ENCODE results near the gene MFRP. TPM values are rescaled to one million over a fixed set of nuclear protein-coding genes. Genes with fewer than 3 reads are reported as not detected.
A peak's percentile ranks its signal among the peaks of the same experiment; 100 is the strongest.

The MFRP gene
- total RNA-seq, 2 donors from 2014 or later = not detected

DNA sequence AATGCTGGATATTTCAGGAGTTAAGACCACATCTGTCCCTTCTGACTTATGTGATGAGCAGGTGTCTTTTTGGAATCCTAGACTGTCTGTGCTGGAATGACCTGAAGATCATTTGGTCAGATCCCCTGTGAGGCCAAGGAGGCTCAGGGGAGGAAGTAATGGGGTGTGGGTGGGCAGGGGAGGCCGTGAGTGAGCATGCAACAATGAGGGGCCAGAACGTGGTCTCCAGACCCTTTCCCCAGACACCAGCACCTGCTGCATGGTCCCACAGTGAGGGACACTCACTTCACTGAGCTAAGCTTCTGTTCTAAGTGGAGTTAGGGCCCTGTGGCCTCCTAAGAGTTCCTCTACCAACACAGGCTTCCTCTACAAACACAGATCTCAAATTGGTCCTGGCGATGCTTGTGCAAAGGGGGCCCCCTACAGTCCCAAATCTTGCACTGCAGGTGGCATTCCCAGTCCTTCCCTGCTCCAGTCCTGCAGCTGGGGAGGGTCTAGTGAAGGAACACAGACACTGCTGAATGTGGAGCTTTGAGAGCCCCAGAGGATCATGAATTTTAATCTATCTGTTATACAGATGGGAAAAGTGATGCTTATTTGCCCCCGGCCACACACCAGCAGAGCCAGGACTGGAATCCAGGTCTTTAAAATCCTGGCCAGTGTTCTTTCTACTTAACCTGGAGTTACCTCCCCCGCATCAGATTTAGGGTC is 27.6 kb upstream of the MFRP start:
- peak; percentile 51 for ATAC-seq
- intact Hi-C loops (cut with DNase I, micrococcal nuclease) = no loop called here
- DNase-seq = peak in 1 of 2 donors; percentile 80

DNA sequence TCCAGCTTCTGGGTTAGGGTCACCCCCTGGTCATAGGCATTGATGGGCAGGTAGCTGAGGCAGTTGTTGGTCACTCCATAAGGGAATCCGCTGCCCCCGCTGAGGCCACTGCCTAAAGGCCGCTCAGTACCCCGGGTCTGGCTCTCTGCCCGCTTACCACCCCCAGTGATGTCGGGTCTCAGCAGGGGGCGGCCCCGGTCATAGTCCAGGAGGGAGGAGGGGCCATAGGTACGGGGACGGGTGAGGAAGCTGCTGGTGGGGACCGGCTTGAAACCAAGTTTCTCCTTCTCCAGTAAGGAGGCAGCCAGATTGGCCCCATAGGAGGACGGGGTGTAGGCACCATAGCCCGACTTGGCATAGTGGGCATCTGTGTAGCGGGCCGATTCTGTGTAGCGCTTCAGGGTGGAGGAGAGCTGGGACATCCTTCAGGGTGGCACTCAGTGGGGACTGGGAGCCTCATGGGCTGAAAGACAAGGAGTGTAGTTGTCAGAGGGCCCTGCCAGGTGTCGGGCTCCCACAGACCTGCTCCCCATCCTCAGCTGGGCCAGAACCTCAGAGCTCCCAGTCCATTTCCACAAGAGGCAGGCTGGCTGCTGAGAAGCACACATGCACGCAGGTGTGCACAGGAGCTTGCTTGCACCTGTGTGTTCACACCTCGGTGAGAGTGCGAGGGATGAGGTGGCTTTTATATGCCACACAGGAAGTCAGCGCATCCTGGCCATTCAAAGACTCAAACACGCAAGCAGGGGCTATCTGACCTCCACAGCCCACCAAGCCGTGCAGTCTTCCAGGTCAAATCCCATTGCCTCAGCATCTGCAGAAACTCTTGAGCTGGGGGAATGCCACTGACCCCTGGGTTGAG is 26.8 kb upstream of the MFRP start:
- ATAC-seq = no peak
- intact Hi-C loops (cut with DNase I, micrococcal nuclease) = no loop called here
- no peak for DNase-seq

DNA sequence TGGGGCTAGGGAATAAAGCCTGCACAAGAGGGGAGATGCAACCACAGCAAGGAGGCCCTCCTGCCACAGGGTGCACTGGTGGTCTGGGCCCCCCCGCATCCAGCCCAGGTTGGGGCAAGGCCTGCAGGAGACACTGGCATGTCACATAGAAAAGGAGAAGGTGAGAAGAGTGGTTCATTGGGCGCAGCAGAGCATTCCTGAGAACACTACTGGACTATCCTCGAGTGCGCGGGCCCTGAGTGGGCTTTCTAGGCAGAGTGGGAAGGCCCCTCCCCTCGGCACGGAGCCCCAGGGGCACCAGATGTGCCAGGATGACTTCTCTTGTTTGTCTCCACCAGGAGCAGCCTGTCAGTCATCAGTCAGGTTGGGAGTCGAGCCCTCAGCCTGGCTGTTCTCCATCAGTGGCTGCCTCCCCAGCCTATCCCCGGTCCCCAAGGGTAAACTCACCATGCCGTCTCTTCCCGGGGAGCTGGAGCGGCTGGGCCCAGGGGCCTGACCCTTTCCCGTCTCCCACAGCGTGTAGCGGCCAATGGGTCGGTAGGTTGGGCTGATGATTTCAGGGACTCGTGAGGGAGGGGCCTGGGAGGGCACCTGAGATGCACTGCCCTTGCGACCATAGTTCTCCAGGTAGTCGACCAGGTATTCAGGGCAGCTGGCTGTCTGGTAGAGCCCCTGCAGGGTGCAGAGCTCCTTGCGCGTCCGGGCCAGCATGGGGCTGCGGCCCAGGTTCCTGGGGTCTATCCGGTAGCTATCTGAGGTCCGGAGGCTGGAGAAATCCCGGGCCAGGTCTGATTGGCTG is 26.0 kb upstream of the MFRP start:
- ATAC-seq (no peak), DNase-seq (no peak)
- intact Hi-C loops (cut with DNase I, micrococcal nuclease) = no loop called here

DNA sequence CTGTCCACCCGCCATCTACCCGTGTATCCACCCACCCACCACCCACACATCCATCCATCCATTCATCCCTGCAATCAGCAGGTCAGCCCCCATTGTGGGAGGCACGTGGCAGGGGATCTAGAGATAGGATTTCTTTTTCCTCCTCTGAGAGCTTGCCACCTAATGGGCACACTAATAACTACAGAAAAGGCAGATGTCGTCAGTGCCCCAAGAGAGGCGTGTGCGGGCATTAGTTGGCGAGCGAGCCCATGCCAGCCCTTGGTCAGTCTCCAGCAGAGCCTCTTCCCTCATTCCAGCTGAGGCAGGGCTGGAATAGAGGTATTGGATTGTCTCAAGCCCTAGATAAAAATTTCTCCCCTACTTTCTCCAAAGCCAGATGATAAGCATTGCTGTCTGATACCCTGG is 25.3 kb upstream of the MFRP start:
- no peak for ATAC-seq
- intact Hi-C loops (cut with DNase I, micrococcal nuclease) = no loop called here
- no peak for DNase-seq

DNA sequence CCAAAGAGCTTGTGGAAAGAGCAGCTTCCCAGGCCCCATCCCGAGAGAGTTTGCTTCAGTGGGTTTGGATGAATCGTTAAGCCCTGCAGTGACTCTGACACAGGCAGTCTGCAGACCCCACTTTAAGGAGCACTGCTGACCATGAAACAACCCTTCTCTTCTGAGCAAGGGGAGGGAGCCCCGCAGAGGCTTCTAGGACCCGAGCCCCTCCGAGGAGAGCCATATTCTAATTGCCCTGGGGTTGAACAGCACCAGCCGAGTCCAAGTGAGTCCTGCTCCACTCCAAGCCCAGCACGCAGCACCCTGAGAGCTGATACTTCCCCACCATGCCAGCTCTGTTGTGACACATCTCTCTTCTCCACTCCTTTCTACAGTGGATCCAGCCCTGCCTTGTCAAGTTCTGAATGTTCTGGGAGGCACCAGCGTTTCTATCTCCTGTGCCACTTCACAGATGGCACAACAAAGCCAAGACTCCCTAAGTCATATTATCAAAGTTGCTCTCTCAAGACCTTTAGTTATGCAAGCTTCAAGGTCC is 24.6 kb upstream of the MFRP start:
- intact Hi-C loops (cut with DNase I, micrococcal nuclease) = no loop called here
- ATAC-seq = no peak
- DNase-seq = no peak

DNA sequence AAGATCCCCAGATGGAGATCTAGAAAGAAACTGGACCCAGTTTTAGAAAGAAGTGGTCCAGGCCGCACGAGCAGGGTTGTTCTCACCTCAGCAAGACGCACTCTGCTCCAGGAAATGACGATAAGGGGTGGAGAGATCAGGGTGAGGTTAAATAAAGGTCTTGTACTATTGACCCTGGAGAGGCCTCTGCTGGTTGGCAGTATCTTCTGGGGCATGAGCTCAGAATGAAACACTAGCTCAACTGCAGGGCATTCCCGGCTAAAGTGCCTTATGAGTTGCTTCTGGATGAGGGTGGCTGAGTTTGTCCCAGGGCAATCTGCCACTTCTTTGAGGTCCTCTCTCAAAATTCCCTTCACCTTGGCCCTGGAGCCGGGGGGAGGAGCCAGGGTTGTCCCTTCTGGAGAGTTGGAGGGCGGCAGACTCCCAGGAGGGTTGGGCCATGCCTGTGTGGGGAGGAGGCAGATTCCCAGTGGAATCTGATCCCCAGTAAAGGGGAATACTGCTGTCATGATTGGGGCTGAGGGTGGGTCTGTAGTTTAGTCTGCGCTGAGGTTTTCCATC is 24.1 kb upstream of the MFRP start:
- ATAC-seq (peak; percentile 49), DNase-seq (no peak)
- intact Hi-C loops (cut with DNase I, micrococcal nuclease) = no loop called here

DNA sequence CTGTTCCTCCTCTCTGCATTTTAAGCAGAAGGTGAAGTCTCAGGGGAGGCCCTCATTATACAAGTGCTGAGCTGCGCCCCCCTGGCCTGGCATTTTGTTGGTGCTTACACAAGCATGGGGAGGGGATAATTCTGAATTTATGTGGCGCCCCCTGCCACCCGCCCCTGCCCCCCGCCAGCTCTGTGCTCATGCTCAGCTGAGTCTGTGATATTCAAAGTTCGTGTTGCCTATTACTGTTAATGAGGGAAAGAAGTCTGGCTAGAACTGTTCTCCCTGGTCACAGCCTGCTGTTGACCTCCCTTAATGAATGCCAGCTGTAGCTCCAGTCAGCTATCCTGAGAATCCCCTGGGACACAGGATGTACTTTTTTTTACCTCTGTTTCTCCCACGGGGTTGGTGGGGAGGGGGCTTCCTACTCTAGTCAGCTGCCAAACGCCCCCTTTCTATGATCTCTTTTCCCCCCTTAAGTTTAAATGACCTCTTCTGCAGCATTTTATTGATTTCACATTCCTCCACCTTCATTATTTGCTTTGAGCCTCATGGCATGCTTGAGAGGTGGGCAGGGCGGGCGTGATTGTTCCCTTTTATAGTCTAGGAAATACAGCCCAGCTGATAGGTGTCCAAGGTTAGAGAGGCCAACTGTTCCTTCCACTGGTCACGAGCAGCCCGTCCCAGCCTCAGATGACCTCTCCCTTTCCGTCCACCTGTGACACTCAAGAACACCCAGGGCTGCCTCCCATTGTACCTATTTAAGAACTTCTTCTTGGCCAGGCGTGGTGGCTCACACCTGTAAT is 22.8 kb upstream of the MFRP start:
- peak; percentile 45 for ATAC-seq
- intact Hi-C loops (cut with DNase I, micrococcal nuclease) = no loop called here
- peak; percentile 60 to 69 for DNase-seq

DNA sequence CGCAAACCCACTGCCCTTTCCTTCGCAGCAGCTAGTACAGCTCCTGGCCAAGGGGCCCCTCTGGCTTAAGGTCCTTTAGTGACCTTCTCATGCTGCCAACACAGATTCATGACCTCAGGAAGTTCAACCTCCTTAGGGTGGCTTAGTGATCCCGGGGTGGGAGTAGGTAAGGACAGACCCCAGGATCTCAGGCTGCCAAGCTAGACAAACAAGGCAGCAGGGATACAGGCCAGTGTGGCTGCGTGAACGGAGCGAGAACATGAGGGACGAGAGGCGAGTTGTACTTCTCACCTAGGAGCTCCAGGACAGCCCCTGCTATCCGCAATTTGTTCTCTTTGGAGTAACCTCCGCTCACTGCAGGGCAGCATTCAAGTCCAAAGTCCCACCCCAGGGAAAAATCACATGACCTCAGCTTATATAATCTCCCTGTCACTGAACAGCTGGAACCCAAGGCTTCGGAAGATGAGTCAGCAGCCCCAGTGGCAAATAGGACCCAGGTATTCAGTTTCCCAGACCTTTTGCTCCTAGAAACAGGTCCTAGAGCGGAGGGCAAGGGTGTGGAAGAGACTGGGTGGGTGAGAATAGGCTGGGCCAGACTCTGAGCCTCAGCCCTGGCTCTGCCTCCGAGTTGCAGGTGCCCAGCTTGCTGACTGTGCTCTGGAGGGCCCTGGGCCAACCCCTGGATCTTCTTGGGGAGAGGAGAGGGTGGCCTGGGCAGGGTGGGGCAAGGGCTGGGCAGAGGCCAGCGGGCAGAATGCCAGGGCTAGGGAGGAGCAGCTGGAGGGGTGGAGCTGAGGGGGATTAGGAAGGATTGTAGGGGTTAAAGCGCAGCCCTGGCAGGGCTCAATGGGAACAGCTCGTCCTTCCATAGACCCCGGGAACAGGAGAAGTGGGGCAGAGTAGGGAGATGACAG is 21.9 kb upstream of the MFRP start:
- DNase-seq = peak; percentile 85 to 88
- intact Hi-C loops (cut with DNase I, micrococcal nuclease) = no loop called here
- peak; percentile 71 for ATAC-seq

DNA sequence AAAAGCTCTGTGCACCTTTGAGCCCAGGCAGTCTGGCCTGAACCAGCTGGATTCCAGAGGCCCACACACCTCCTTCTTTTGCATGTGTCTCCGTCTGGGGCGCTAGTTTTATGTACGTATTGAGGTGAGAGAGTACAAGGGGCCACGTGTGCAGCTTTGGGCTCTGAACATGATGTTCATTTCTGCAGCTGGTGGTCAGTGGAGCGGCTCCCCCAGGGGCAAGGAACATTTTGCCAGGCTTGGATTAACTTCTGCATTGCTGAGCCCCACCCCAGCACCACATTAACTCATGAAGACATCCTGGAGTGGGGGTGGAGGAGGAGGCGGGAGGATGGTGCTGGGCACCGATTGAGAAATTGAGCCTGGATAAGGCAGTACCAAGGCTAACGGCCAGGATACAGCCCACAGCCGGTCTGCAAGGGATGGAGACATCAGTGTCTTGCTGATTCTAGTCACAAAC is 21.2 kb upstream of the MFRP start:
- DNase-seq = no peak
- ATAC-seq = no peak
- intact Hi-C loops (cut with DNase I, micrococcal nuclease) = no loop called here

DNA sequence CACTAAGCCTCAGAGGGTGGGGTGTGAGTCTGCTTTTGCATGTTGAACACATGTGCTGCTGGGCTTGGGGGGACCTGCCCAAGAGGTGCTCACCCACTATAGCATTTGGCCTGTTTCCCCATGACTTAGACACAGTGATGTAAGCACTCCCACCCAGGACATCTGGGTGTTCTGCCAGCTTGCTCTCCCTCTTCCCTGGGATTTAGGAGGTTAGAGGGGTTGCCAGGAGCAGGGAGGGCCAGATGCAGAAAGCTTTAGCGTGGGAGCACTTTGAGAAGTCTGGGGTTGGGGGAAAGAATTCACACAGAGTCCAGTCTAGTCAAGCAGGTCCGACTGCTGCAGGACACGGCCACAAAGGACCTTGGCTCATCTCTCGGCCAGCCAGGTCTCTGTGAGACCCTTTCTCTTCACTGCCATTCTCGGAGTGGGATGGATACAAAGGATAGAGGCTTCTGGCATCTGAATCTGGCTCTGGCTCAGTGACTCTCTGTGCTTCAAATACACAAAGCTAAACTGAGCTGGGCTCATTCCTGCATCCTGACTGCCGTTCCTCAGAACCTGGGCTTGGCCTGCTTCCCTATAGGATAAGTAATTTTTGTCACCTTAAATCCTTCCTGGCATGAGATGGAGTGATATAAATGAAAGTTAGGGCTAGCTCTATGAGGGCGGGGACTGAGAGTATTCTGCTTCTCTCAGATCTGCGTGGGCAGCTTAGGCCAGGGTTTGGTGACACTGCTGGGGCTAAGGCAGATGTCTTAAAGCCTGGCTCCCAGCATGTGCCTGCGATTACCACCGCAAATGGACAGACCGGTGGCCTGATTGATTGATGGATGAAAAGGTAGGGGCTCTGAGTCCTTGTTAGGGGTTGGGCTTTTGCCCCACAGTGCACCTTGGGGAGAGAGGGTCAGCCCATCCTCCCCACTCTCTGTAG is 20.4 kb upstream of the MFRP start:
- DNase-seq = no peak
- intact Hi-C loops (cut with DNase I, micrococcal nuclease) = no loop called here
- no peak for ATAC-seq

DNA sequence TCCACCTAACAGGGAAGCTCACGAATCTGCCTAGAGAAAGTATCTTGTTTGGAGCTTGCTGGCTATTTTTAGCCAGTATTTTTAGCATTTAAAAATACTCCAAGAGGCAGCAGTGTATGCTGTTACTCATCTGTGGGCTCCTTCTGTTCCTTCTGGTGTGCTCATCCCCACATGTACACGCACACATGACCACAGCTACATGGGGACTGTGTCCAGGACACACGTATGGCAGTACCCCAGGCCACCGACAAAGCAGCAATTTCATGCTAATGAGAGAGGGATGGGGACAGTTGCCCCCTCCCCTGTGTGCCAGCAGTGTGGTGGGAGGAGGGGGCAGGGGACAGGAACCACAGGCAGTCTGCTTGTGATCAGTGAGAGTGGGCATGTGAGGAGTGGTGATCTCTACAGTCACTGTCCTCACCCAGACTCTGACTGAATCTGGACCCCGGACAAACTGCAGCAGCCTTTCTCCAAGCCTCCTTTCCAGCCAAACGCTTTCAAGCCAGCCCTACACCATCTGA is 18.6 kb upstream of the MFRP start:
- DNase-seq (no peak), ATAC-seq (no peak)
- intact Hi-C loops (cut with DNase I, micrococcal nuclease) = no loop called here

DNA sequence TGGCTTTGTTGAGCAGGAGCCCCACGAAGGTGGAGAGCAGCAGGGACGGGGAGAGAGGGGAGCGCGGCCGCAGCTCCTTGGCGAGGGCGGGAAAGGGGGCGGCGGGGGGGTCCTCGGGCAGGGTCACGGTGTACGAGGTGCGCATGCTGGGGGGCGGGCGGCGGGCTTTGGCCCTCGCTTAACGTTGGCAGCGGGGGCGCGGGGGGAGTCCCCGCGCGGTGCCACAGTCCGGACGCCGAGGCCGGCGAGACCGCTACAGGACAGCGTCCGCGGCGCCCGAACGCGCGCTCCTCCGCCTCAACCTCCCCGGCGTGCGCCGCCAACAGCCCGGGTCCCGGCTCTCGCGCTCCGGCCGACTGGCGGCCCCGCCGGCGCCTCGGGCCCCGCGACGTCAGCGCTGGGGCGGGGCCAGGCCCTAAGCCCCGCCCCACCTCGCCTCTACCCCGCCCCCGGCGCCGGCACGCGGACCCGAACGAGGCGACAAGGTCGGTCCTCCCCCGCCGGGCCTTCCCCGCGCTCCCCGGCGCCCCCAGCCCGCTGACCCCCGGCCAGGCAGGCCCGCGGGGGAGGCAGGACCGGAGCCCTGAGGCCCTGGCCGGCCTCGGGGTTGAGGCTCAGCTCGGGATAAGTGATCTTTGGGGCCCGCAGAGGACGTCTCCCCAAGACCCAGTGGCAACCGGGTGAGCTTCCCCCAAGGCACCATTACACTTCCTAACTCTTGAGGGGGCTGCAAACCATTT is 17.5 kb upstream of the MFRP start:
- intact Hi-C loops (cut with DNase I, micrococcal nuclease) = no loop called here
- ATAC-seq (peak; percentile 48), DNase-seq (peak in 1 of 2 donors; percentile 67)

DNA sequence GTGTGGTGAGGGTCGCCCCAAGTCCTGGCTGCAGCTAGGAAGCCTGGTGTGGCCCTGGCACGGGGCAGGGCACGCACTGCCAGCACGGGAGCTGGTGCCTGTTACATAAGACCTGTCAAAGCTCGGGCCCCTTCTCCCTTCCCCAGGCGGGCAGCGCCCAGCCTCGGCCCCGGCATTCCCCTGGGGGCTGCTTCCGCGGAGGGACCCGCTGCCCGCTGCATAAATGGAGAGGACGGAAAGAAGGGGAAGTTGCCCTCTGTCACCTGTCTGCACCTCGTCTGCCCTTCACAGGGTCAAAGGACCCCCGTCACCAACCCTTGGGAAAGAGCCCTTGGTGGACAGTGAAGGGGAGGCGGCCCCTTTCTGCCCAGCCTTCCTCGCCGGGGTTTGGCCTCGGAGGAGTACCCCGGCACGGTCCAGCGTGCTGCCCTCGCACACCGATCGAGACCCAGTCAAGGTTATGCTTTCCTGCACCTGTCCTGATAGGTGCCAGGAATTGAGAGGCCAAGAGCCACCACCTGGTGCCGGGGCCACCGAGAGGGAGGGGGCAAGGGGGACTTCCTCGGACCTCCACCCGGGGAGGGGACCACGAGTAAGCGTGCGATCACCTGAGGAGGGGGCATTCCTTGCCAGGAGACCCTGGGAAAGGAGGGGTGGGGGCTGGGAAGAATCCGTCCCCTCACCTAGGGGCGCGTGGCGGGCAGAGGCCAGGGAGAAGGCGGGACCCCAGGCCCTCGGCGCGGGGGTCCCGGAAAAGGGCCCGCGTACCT is 16.8 kb upstream of the MFRP start:
- ATAC-seq = no peak
- no peak for DNase-seq
- intact Hi-C loops (cut with DNase I, micrococcal nuclease) = no loop called here

DNA sequence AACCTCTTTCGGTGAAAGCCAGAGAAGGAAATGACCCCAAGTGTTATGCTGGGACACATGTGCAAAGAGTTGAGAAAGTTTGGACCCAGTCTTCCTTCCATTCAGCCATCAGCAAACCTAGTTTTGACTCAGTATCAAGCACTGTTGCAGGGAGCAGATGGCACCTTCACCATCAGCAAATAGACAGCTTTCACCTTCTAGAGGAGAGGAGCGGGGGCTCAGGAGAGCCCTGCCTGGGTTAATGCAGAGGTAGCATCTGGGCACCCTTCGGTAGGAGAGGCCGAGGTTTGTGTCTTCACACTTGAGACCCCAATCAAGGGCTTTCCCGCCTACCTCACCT is 16.2 kb upstream of the MFRP start:
- ATAC-seq (no peak), DNase-seq (no peak)
- intact Hi-C loops (cut with DNase I, micrococcal nuclease) = no loop called here

All from left colon (tissue), 2 donors.